Fibroblast of villous mesenchyme (primary cell): ENCODE data around the gene HUS1. TPM values are rescaled to one million over a fixed set of nuclear protein-coding genes. Genes with fewer than 3 reads are reported as not detected.
"Not testable (repeated sequence)": the region's sequence is repeated elsewhere in the genome, so short reads cannot be mapped to it uniquely, and the experiment has no call there.

Experiments used
- DNase-seq: peaks from one replicate; pipeline ENCODE4 v3.0.0-alpha.2; 2010; ENCODE audit warnings: low read depth
- H3K4me3 ChIP-seq: 2 replicates; pipeline ENCODE4 v1.5.1; 2011; ENCODE audit warnings: low read depth, mild to moderate bottlenecking, low read length
- CTCF ChIP-seq: IDR thresholded peaks from 2 replicates; pipeline ENCODE4 v1.5.1; 2012; ENCODE audit warnings: low read depth, mild to moderate bottlenecking, low read length; ENCODE audit not compliant: insufficient read depth
- total RNA-seq: library from RNA; depleted of rRNA; stranded (reverse); fragments of >200 nt; gene quantifications from 2 replicates; pipeline ENCODE4 v1.2.3, GENCODE V29; 2012

Gene HUS1
- total RNA-seq, 1 donor: 29.4 TPM

DNA sequence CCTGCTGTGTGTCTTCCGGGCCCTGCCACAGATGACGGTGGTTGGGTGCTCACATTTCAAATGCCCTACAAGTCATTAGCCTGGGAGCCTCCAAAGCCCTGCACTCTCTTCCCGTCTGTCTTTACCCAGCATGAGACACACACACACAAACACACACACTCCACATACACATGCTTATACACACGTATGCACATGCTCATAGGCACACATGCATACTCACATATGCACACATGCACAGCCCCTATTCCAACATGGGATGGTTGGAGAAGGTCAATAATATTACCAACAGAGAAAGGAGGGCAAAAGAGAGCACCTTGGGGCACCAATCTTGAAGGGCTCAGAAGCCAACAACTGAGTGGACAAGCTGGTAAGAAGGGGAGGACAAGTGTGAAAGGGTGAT, 30.5 kb upstream of the HUS1 start:
- TF ChIP-seq CTCF: no peak
- no peak for DNase-seq
- no peak overlapping the region for H3K4me3 ChIP-seq

GRCh38 chr7:48009257-48009656, 29.8 kb upstream of the HUS1 start:
- no peak for TF ChIP-seq CTCF
- no peak overlapping the region for H3K4me3 ChIP-seq
- DNase-seq: no peak

- no peak for TF ChIP-seq CTCF
- H3K4me3 ChIP-seq: no peak overlapping the region
- DNase-seq: no peak
Measured at GRCh38 chr7:48006866-48007265, 27.5 kb upstream of the HUS1 start.

- no peak for TF ChIP-seq CTCF
- no peak for DNase-seq
- no peak overlapping the region for H3K4me3 ChIP-seq
Measured at GRCh38 chr7:48004638-48005037, 25.2 kb upstream of the HUS1 start.

DNA sequence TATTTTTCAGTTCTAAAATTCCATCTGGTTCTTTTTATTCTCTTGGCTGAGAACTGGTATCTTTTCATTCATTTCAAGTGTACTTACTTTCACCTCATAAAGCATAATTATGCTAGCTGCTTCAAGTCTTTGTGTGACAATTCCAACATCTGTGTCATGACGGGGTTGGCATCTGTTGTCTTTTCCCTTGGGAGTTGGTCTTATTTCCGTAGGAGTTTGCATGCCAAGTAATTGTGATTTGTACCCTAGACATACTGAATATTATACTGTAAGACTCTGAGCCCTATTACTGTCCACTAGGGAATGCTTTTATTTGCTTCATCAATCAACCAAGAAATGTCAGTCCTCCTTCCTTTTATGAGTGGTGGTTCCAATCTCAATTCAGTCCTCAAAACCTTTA, 24.6 kb upstream of the HUS1 start:
- TF ChIP-seq CTCF: no peak

DNA sequence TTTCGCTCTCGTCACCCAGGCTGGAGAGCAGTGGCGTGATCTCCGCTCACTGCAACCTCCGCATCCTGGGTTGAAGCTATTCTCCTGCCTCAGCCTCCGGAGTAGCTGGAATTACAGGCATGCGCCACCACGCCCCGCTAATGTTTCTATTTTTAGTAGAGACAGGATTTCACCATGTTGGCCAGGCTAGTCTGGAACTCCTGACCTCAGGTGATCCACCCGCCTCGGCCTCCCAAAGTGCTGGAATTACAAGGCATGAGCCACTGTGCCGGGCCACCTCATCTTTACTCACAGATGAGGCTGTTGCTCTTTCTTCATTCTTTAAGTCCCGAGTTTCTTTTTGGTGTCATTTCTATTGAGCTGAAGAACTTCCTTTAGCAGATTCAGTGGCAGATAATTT, 20.7 kb upstream of the HUS1 start:
- H3K4me3 ChIP-seq, DNase-seq: not testable (repeated sequence)

More for the DNA sequence above, 24.6 kb upstream of the HUS1 start:
- H3K4me3 ChIP-seq: no peak overlapping the region
- DNase-seq: no peak

DNA sequence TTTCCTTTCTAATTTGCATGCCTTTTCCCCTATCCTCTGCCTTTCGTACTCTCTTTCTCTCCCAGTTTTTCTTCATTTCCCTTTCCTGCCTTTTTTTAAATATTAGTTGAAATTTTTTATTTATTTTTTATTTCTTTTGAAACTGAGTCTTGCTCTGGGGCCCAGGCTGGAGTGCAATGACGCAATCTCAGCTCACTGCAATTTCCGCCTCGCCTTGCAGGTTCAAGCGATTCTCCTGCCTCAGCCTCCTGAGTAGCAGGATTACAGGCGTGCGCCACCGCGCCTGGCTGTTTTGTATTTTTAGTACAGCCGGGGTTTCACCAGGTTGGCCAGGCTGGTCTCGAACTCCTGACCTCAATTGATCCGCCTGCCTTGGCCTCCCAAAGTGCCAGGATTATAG, 20.0 kb upstream of the HUS1 start:
- DNase-seq: no peak
- TF ChIP-seq CTCF: no peak
- no peak overlapping the region for H3K4me3 ChIP-seq

GRCh38 chr7:47992446-47992845, 13.0 kb upstream of the HUS1 start:
- no peak for DNase-seq
- no peak overlapping the region for H3K4me3 ChIP-seq
- no peak for TF ChIP-seq CTCF
